ENCODE data around the gene RPS6KC1. TPM values are rescaled to one million over a fixed set of nuclear protein-coding genes. Genes with fewer than 3 reads are reported as not detected.

Gene RPS6KC1
- total and polyA plus RNA-seq, 2 of the 4 experiments (the other 2 are of a cell fraction), result 7.9 to 23.7 TPM

Other genes with a start within 250 kb of the RPS6KC1 start
- not detected in 2 replicates for gene SPATA45, start 203.6 kb upstream of the RPS6KC1 start, total RNA-seq (2012; rRNA removed)
- not detected in 2 replicates for gene SPATA45, start 203.6 kb upstream of the RPS6KC1 start, polyA plus RNA-seq (2012; rRNA removed)
- gene FLVCR1, start 193.0 kb upstream of the RPS6KC1 start, total RNA-seq (2012; rRNA removed), result 3.9 and 6.7 TPM in 2 replicates
- 1.9 and 2.4 TPM in 2 replicates for gene FLVCR1, start 193.0 kb upstream of the RPS6KC1 start, polyA plus RNA-seq (2012; rRNA removed)
- gene VASH2, start 100.7 kb upstream of the RPS6KC1 start, total RNA-seq (2012; rRNA removed), result 0.83 and 0.90 TPM in 2 replicates
- gene VASH2, start 100.7 kb upstream of the RPS6KC1 start, polyA plus RNA-seq (2012; rRNA removed), result 1.1 and 1.2 TPM in 2 replicates
- gene ANGEL2, start 35.4 kb upstream of the RPS6KC1 start, total RNA-seq (2012; rRNA removed), result 44.1 and 49.2 TPM in 2 replicates
- 10.6 and 13.4 TPM in 2 replicates for gene ANGEL2, start 35.4 kb upstream of the RPS6KC1 start, polyA plus RNA-seq (2012; rRNA removed)